ENCODE measurements around the gene VGLL2.
A peak's percentile ranks its signal among the peaks of the same experiment; 100 is the strongest.

The VGLL2 gene

GRCh38 chr6:117263353-117263927, 1.9 kb upstream of the VGLL2 start:
- TF ChIP-seq CTCF (IDR thresholded peaks at IDR 0.05; ENCODE audit: low read length, missing control alignments): no peak
- no peak for DNase-seq (ENCODE audit: low read depth)
- H3K4me3 ChIP-seq (replicated peaks; ENCODE audit: low read depth, low read length): no peak overlapping the region

- no peak for DNase-seq (ENCODE audit: low read depth)
- TF ChIP-seq CTCF (IDR thresholded peaks at IDR 0.05; ENCODE audit: low read length, missing control alignments): no peak
- H3K4me3 ChIP-seq (replicated peaks; ENCODE audit: low read depth, low read length): peak overlapping the region; percentile 39
Measured at GRCh38 chr6:117264369-117264691, 1.0 kb upstream of the VGLL2 start.

GRCh38 chr6:117264692-117265409, 507 bp upstream of the VGLL2 start:
- peak; percentile 16 for DNase-seq (ENCODE audit: low read depth)
- TF ChIP-seq CTCF (IDR thresholded peaks at IDR 0.05; ENCODE audit: low read length, missing control alignments): no peak
- peak overlapping the region; percentile 39 for H3K4me3 ChIP-seq (replicated peaks; ENCODE audit: low read depth, low read length)

- H3K4me3 ChIP-seq (replicated peaks; ENCODE audit: low read depth, low read length): no peak overlapping the region
- TF ChIP-seq CTCF (IDR thresholded peaks at IDR 0.05; ENCODE audit: low read length, missing control alignments): no peak
- no peak for DNase-seq (ENCODE audit: low read depth)
Measured at GRCh38 chr6:117266257-117267053, 1.1 kb downstream of the VGLL2 start.

- TF ChIP-seq CTCF (IDR thresholded peaks at IDR 0.05; ENCODE audit: low read length, missing control alignments): no peak
- no peak overlapping the region for H3K4me3 ChIP-seq (replicated peaks; ENCODE audit: low read depth, low read length)
- no peak for DNase-seq (ENCODE audit: low read depth)
Measured at GRCh38 chr6:117267054-117267347, 1.6 kb downstream of the VGLL2 start.

- no peak for TF ChIP-seq CTCF (IDR thresholded peaks at IDR 0.05; ENCODE audit: low read length, missing control alignments)
- no peak for DNase-seq (ENCODE audit: low read depth)
- no peak overlapping the region for H3K4me3 ChIP-seq (replicated peaks; ENCODE audit: low read depth, low read length)
Measured at GRCh38 chr6:117267766-117268534, 2.6 kb downstream of the VGLL2 start.
